NCI-H2196 (cell line): Measurements from ENCODE around the gene GTF2F1.
"Not testable (repeated sequence)": the region's sequence is repeated elsewhere in the genome, so short reads cannot be mapped to it uniquely, and the experiment has no call there.

Experiments used
- DNase-seq: peaks from one replicate; lab custom pipeline; 2025; ENCODE audit not compliant: unreplicated experiment; lab: John Stamatoyannopoulos, UW

GTF2F1 gene

GRCh38 chr19:6387372-6387771 lies 5.6 kb downstream of the GTF2F1 start:
- no peak for DNase-seq

GRCh38 chr19:6384381-6384780 lies 8.6 kb downstream of the GTF2F1 start:
- no peak for DNase-seq

- no peak for DNase-seq
These were observed 9.8 kb downstream of the GTF2F1 start for GRCh38 chr19:6383188-6383587.

- DNase-seq = no peak
These were observed 11.8 kb downstream of the GTF2F1 start for GRCh38 chr19:6381030-6381750.

GRCh38 chr19:6379744-6380143 lies 13.2 kb downstream of the GTF2F1 start:
- DNase-seq = no peak

GRCh38 chr19:6378486-6378885 lies 14.5 kb downstream of the GTF2F1 start:
- no peak for DNase-seq

GRCh38 chr19:6378041-6378440 lies 14.9 kb downstream of the GTF2F1 start:
- no peak for DNase-seq

GRCh38 chr19:6376512-6377190 lies 16.3 kb downstream of the GTF2F1 start:
- no peak for DNase-seq

- no peak for DNase-seq
These were observed 17.5 kb downstream of the GTF2F1 start, which contains the start of gene PSPN for GRCh38 chr19:6375411-6376010. Gene PSPN, minus strand, starts transcription at chr19:6375933. Its CDS starts 84 bp downstream, at chr19:6375849.

- no peak for DNase-seq
These were observed 18.1 kb downstream of the GTF2F1 start for GRCh38 chr19:6374711-6375410.

- no peak for DNase-seq
These were observed 18.7 kb downstream of the GTF2F1 start for GRCh38 chr19:6374161-6374709.

GRCh38 chr19:6373813-6374108 lies 19.2 kb downstream of the GTF2F1 start:
- no peak for DNase-seq

- DNase-seq = peak; percentile 98
These were observed 19.7 kb downstream of the GTF2F1 start for GRCh38 chr19:6373096-6373812.

GRCh38 chr19:6372594-6373095 lies 20.3 kb downstream of the GTF2F1 start, which contains the start of gene ALKBH7:
Gene ALKBH7, plus strand, starts transcription at chr19:6372794. Its CDS starts 27 bp downstream, at chr19:6372821.
- DNase-seq = peak; percentile 99

GRCh38 chr19:6364353-6364752 lies 28.6 kb downstream of the GTF2F1 start:
- no peak for DNase-seq

GRCh38 chr19:6362351-6362801 lies 30.6 kb downstream of the GTF2F1 start:
- no peak for DNase-seq

GRCh38 chr19:6362027-6362350 lies 31.0 kb downstream of the GTF2F1 start:
- DNase-seq = no peak

GRCh38 chr19:6360857-6361216 lies 32.1 kb downstream of the GTF2F1 start:
- not testable (repeated sequence) for DNase-seq

GRCh38 chr19:6360445-6360844 lies 32.5 kb downstream of the GTF2F1 start:
- DNase-seq = not testable (repeated sequence)

- no peak for DNase-seq
These were observed 33.2 kb downstream of the GTF2F1 start for GRCh38 chr19:6359568-6360341.
